Fibroblast of mammary gland (primary cell): ENCODE results near the gene ARL8B.

ENCODE experiments used
- DNase-seq: peaks from one replicate; pipeline ENCODE4 v3.0.0-alpha.2; 2010; ENCODE audit warnings: low read depth
- H3K4me3 ChIP-seq: 2 replicates; pipeline ENCODE4 v1.5.1; 2011; ENCODE audit warnings: low read depth, mild to moderate bottlenecking, low read length, moderate library complexity; ENCODE audit not compliant: control insufficient read depth
- CTCF ChIP-seq: conservative IDR thresholded peaks from 2 replicates; pipeline ENCODE4 v1.5.1; 2011; ENCODE audit warnings: low read depth, low read length, inconsistent platforms; ENCODE audit not compliant: control insufficient read depth, insufficient read depth

ARL8B gene

GRCh38 chr3:5186089-5186857, 64.2 kb downstream of the ARL8B start:
- TF ChIP-seq CTCF, result no peak
- DNase-seq, result no peak
- H3K4me3 ChIP-seq, result peak overlapping the region; percentile 61

GRCh38 chr3:5186858-5187155, 64.7 kb downstream of the ARL8B start:
- peak overlapping the region; percentile 61 for H3K4me3 ChIP-seq
- no peak for TF ChIP-seq CTCF
- DNase-seq, result peak; percentile 43

- peak; percentile 91 for DNase-seq
- H3K4me3 ChIP-seq, result peak within 1 kb of the TSS; percentile 92
- TF ChIP-seq CTCF, result no peak
Measured at GRCh38 chr3:5187156-5187919, 65.2 kb downstream of the ARL8B start, which contains the start of gene EDEM1. TSS of gene EDEM1 (plus strand) at chr3:5187707. CDS start at chr3:5187806, 99 bp downstream.

GRCh38 chr3:5187920-5188418, 65.9 kb downstream of the ARL8B start:
- DNase-seq, result peak; percentile 20
- no peak for TF ChIP-seq CTCF
- peak overlapping the region; percentile 92 for H3K4me3 ChIP-seq

GRCh38 chr3:5188419-5189221, 66.5 kb downstream of the ARL8B start:
- no peak for TF ChIP-seq CTCF
- H3K4me3 ChIP-seq, result peak overlapping the region; percentile 92
- DNase-seq, result peak; percentile 30

- no peak for TF ChIP-seq CTCF
- DNase-seq, result no peak
- H3K4me3 ChIP-seq, result no peak overlapping the region
Measured at GRCh38 chr3:5190147-5190791, 68.2 kb downstream of the ARL8B start.
